ENCODE results near the gene GLT8D2. TPM values are rescaled to one million over a fixed set of nuclear protein-coding genes. Genes with fewer than 3 reads are reported as not detected.

Gene GLT8D2
- total and polyA plus RNA-seq, 2 donors (not counting 3 experiments of a cell fraction or from before 2014, with no cell fraction given) = 1.7 to 2.6 TPM

DNA sequence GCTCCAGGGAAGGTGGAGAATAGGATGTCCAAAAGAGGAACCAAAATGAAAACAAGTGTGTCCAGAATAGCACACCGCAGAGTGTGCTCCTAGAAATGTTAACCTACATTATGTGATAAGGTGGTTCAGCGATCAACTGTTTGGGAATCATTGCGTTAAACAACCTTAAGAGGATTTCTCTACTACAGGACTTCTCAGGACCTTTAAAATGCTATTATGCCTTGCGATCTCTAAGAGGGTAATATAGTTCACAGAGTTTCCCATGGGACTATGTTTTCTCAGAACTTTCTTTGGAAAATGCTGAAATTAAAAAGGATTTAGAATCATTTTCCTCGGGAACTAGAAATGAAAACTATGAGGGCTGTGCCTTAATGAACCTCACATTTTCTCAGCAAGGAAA lies 1.8 kb downstream of the GLT8D2 start:
- no peak overlapping the region for H3K4me3 ChIP-seq (replicated peaks in 1 of 3; ENCODE audit: insufficient read depth in 1 of 3, low read depth in 1 of 3, low read length in 3 of 3)

DNA sequence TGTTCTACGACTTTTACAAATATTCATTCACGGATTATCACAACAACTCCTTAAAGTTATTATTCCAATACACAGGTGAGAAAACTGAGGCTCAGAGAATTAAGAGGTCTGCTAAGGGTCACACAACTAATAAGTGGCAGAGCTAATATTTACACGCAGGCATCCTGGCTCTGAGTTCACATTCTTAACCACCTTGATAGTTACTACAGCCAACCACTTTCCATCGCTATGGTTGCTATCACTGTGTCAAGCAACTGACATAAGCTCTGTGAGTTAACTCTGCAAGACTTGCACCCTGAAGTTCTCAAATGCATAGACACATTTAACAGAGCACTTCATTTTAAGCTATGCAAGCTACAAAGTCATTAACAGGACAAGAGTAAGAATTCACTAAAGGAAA lies 3.7 kb downstream of the GLT8D2 start:
- Histone ChIP-seq H3K27ac (ENCODE audit: insufficient read depth, low read depth, low read length) (no peak overlapping the region), H3K27me3 (ENCODE audit: control insufficient read depth in 2 of 2, insufficient read depth in 2 of 2, low read length in 2 of 2) (peaks cover 7 to 12% of the 10 kb centered on the region in 2 experiments), H2AFZ (ENCODE audit: low read depth, low read length) (no peak overlapping the region), H3K9me1 (replicated peaks; ENCODE audit: control insufficient read depth, extremely low read depth, insufficient read depth, low read length) (no peaks in the 10 kb centered on the region), H4K20me1 (replicated peaks; ENCODE audit: control insufficient read depth, extremely low read depth, insufficient read depth, low read length) (no peaks in the 10 kb centered on the region), H3K9ac (replicated peaks; ENCODE audit: extremely low read depth, insufficient read depth, low read length) (no peak overlapping the region), H3K4me3 (replicated peaks in 1 of 3; ENCODE audit: insufficient read depth in 1 of 3, low read depth in 1 of 3, low read length in 3 of 3) (no peak overlapping the region), H3K9me3 (replicated peaks; ENCODE audit: control insufficient read depth, insufficient read depth, low read length) (no peaks in the 10 kb centered on the region), H3K36me3 (ENCODE audit: control insufficient read depth in 2 of 2, extremely low read depth in 1 of 2, insufficient read depth in 2 of 2, low read length in 2 of 2) (no peaks in the 10 kb centered on the region), H3K4me1 (ENCODE audit: control insufficient read depth, extremely low read depth, insufficient read depth, low read length) (peaks cover 11% of the 10 kb centered on the region), H3K4me2 (ENCODE audit: insufficient read depth, low read length) (no peak overlapping the region), H3K79me2 (ENCODE audit: control insufficient read depth, insufficient read depth, low read length) (no peaks in the 10 kb centered on the region)
- no peak for TF ChIP-seq MAX (IDR thresholded peaks at IDR 0.05; ENCODE audit: insufficient read depth, insufficient read length)
- TF ChIP-seq POLR2A (IDR thresholded peaks at IDR 0.05; ENCODE audit: low read depth, low read length) = no peak
- ChIA-PET CTCF (no interaction called here), POLR2A (no interaction called here)
- intact Hi-C loops (cut with micrococcal nuclease) = no loop called here
- no peak for DNase-seq (ENCODE audit: low read depth, low spot score)
- BruUV-seq (replicated peaks) = no TSS peak
- dilution Hi-C loops (cut with MboI; ENCODE audit: extremely low pct_ligation_motif_present, low sequenced_read_pairs) = no loop called here
- FAIRE-seq = no peak

More for the DNA sequence above, 1.8 kb downstream of the GLT8D2 start:
- Histone ChIP-seq H3K4me2 (ENCODE audit: insufficient read depth, low read length) (no peak overlapping the region), H3K9me3 (replicated peaks; ENCODE audit: control insufficient read depth, insufficient read depth, low read length) (no peaks in the 10 kb centered on the region), H3K9ac (replicated peaks; ENCODE audit: extremely low read depth, insufficient read depth, low read length) (no peak overlapping the region), H4K20me1 (replicated peaks; ENCODE audit: control insufficient read depth, extremely low read depth, insufficient read depth, low read length) (no peaks in the 10 kb centered on the region), H3K27ac (ENCODE audit: insufficient read depth, low read depth, low read length) (no peak overlapping the region), H3K9me1 (replicated peaks; ENCODE audit: control insufficient read depth, extremely low read depth, insufficient read depth, low read length) (no peaks in the 10 kb centered on the region), H3K27me3 (ENCODE audit: control insufficient read depth in 2 of 2, insufficient read depth in 2 of 2, low read length in 2 of 2) (peaks cover 12 to 18% of the 10 kb centered on the region in 2 experiments), H2AFZ (ENCODE audit: low read depth, low read length) (no peak overlapping the region), H3K79me2 (ENCODE audit: control insufficient read depth, insufficient read depth, low read length) (no peaks in the 10 kb centered on the region), H3K36me3 (ENCODE audit: control insufficient read depth in 2 of 2, extremely low read depth in 1 of 2, insufficient read depth in 2 of 2, low read length in 2 of 2) (no peaks in the 10 kb centered on the region), H3K4me1 (ENCODE audit: control insufficient read depth, extremely low read depth, insufficient read depth, low read length) (peaks cover 11% of the 10 kb centered on the region)
- no TSS peak for BruUV-seq (replicated peaks)
- ChIA-PET POLR2A (no interaction called here), CTCF (no interaction called here)
- no peak for TF ChIP-seq JUN (IDR thresholded peaks at IDR 0.05; ENCODE audit: borderline replicate concordance, insufficient read depth, insufficient read length, low read depth)
- intact Hi-C loops (cut with micrococcal nuclease) (no loop called here), dilution Hi-C loops (cut with MboI; ENCODE audit: extremely low pct_ligation_motif_present, low sequenced_read_pairs) (no loop called here)
- no peak for DNase-seq (ENCODE audit: low read depth, low spot score)
- FAIRE-seq = no peak

Measured in endothelial cell of umbilical vein (primary cell).